A673 (cell line): ENCODE results near the gene RASGRF1.

Experiments used
- EZH2 ChIP-seq: fragments of 200-600 bp; sonication (generic); IDR thresholded peaks from 2 replicates; pipeline ENCODE4 v1.6.1; 2017; ENCODE audit warnings: borderline replicate concordance, low read depth, mild to moderate bottlenecking, mixed read lengths, antibody characterized with exemption, low read length; ENCODE audit not compliant: poor library complexity, severe bottlenecking
- TF ChIP-seq, protein P1 (sequence below): fragments of 300-800, 200-600 bp; sonication (generic); conservative IDR thresholded peaks from 2 replicates; pipeline ENCODE4 v1.5.1; 2017; ENCODE audit warnings: low read depth, mild to moderate bottlenecking, antibody characterized with exemption, low read length, moderate library complexity, mixed read lengths

DNA sequence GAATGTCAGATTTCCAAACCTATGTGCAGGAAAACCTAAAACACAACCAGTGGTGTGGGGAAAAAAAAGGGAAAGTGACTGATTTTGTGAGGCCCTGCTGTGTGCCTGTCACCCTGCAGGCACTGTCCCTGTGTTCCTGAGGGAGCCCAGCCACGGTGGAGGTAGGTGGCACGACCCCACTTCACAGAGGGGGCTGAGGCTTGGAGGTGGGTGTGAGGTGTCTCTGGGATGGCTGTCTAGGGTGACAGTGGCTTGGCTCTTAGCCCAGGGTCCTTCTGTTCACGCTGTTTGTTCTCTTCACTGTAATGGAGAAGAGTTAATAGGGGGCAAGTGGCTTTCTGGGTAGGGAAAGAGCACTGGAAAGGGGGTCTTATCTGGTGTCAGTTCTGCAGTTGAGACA, 22.6 kb downstream of the RASGRF1 start:
- TF ChIP-seq EZH2 = no peak
- TF ChIP-seq, protein P1, sequence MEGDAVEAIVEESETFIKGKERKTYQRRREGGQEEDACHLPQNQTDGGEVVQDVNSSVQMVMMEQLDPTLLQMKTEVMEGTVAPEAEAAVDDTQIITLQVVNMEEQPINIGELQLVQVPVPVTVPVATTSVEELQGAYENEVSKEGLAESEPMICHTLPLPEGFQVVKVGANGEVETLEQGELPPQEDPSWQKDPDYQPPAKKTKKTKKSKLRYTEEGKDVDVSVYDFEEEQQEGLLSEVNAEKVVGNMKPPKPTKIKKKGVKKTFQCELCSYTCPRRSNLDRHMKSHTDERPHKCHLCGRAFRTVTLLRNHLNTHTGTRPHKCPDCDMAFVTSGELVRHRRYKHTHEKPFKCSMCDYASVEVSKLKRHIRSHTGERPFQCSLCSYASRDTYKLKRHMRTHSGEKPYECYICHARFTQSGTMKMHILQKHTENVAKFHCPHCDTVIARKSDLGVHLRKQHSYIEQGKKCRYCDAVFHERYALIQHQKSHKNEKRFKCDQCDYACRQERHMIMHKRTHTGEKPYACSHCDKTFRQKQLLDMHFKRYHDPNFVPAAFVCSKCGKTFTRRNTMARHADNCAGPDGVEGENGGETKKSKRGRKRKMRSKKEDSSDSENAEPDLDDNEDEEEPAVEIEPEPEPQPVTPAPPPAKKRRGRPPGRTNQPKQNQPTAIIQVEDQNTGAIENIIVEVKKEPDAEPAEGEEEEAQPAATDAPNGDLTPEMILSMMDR = no peak
